Measurements from ENCODE around the gene HOXB1. TPM values are rescaled to one million over a fixed set of nuclear protein-coding genes. Genes with fewer than 3 reads are reported as not detected.
"Not testable (repeated sequence)": the region's sequence is repeated elsewhere in the genome, so short reads cannot be mapped to it uniquely, and the experiment has no call there.

Gene HOXB1
- total RNA-seq, 1 donor from 2014 or later, result not detected

- DNase-seq (ENCODE audit: low spot score) (peak; percentile 68), ATAC-seq (peak; percentile 63)
Observed at GRCh38 chr17:48544349-48545021, 13.7 kb upstream of the HOXB1 start.

GRCh38 chr17:48543854-48544348, 13.1 kb upstream of the HOXB1 start:
- DNase-seq (ENCODE audit: low spot score), result no peak
- ATAC-seq, result no peak

GRCh38 chr17:48543107-48543853, 12.5 kb upstream of the HOXB1 start:
- ATAC-seq (peak; percentile 67), DNase-seq (ENCODE audit: low spot score) (no peak)

GRCh38 chr17:48542698-48543106, 11.9 kb upstream of the HOXB1 start:
- DNase-seq (ENCODE audit: low spot score) (no peak), ATAC-seq (no peak)

GRCh38 chr17:48542114-48542656, 11.4 kb upstream of the HOXB1 start:
- ATAC-seq (no peak), DNase-seq (ENCODE audit: low spot score) (no peak)

- ATAC-seq, result peak; percentile 30
- no peak for DNase-seq (ENCODE audit: low spot score)
Observed at GRCh38 chr17:48541577-48542113, 10.8 kb upstream of the HOXB1 start.

- DNase-seq (ENCODE audit: low spot score) (no peak), ATAC-seq (no peak)
Observed at GRCh38 chr17:48541036-48541576, 10.3 kb upstream of the HOXB1 start.

- DNase-seq (ENCODE audit: low spot score), result no peak
- no peak for ATAC-seq
Observed at GRCh38 chr17:48540213-48540612, 9.4 kb upstream of the HOXB1 start.

GRCh38 chr17:48539177-48539576, 8.4 kb upstream of the HOXB1 start:
- ATAC-seq (no peak), DNase-seq (ENCODE audit: low spot score) (no peak)

GRCh38 chr17:48537316-48537715, 6.5 kb upstream of the HOXB1 start:
- ATAC-seq (no peak), DNase-seq (ENCODE audit: low spot score) (no peak)

- DNase-seq (ENCODE audit: low spot score); ATAC-seq: not testable (repeated sequence)
Observed at GRCh38 chr17:48535793-48536559, 5.2 kb upstream of the HOXB1 start.

GRCh38 chr17:48532261-48532660, 1.4 kb upstream of the HOXB1 start:
- peak; percentile 27 for ATAC-seq

GRCh38 chr17:48530208-48530886, 464 bp downstream of the HOXB1 start:
- ATAC-seq, result no peak
- no peak for DNase-seq (ENCODE audit: low spot score)

More at GRCh38 chr17:48532261-48532660, 1.4 kb upstream of the HOXB1 start:
- no peak for DNase-seq (ENCODE audit: low spot score)

- ATAC-seq (no peak), DNase-seq (ENCODE audit: low spot score) (no peak)
Observed at GRCh38 chr17:48529683-48530009, 1.2 kb downstream of the HOXB1 start.

- no peak for ATAC-seq
- no peak for DNase-seq (ENCODE audit: low spot score)
Observed at GRCh38 chr17:48528936-48529682, 1.7 kb downstream of the HOXB1 start.

GRCh38 chr17:48528153-48528935, 2.5 kb downstream of the HOXB1 start:
- ATAC-seq, result no peak

GRCh38 chr17:48527547-48527932, 3.3 kb downstream of the HOXB1 start:
- ATAC-seq, result no peak

More at GRCh38 chr17:48528153-48528935, 2.5 kb downstream of the HOXB1 start:
- no peak for DNase-seq (ENCODE audit: low spot score)

More at GRCh38 chr17:48527547-48527932, 3.3 kb downstream of the HOXB1 start:
- no peak for DNase-seq (ENCODE audit: low spot score)
